ENCODE results near the gene SH3GL1. TPM values are rescaled to one million over a fixed set of nuclear protein-coding genes. Genes with fewer than 3 reads are reported as not detected.

SH3GL1 gene
- total RNA-seq, 1 experiment from 2014 or later = 40.7 TPM

DNA sequence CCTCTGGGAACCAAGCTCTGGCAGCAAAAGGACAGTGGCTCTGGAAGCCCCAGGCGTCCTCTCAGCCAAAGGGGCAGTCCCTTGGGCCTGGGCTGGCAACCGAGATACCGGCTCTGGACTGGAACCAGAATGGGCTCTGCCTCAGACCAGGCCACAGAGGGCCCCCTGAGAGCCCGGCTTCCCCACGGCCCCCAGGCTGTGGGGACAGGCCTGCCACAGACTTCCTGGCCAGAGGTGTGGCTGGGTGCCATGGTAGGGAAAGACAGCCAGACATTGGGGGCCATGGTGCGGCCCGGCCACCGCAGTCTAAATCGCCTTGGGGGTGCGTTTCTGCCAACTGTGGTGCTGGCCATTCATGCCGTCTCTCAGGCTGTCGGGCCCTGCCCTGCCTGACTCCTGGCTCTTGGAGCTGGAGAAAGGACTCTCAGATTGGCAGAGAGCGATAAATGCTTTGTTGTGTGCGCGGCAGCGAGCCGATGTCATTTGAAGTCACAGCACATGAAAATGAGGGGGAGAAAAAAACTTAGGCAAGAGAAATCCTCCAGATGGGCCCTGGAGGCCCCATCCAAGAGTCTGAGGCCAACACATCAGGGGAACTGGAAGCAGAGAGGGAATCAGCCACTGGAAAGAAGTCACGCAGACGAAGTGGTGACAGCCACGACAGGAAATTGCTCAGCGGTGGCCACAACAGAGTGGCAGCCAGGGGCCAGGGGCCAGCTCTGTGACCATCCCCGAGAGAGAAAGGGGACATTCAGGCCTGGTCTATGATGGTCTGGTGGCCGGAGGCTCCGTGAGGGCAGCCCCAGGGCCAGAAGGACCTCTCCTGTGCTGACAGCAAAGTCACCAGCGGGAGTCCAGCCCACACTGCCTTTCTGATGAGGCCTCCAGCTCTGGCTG lies 26.5 kb downstream of the SH3GL1 start:
- Mint-ChIP-seq H3K4me1 (ENCODE audit: low read depth, unreplicated experiment) (peaks cover 43% of the 10 kb centered on the region), H3K27ac (ENCODE audit: unreplicated experiment) (peak overlapping the region; percentile 86), H3K9me3 (ENCODE audit: low read depth, unreplicated experiment) (no peaks in the 10 kb centered on the region), H3K36me3 (ENCODE audit: insufficient read depth, unreplicated experiment) (peaks cover 15% of the 10 kb centered on the region), H3K27me3 (ENCODE audit: unreplicated experiment) (no peaks in the 10 kb centered on the region), H3K4me3 (ENCODE audit: low read depth, unreplicated experiment) (peak overlapping the region; percentile 42)
- intact Hi-C loops (cut with micrococcal nuclease; ENCODE audit: unreplicated experiment) = no loop called here
- no peak for DNase-seq
- CTCF ChIA-PET = interaction anchor here (1.2 to 2.6 kb wide), 3 partner anchors 21 to 107 kb away, joined by 3 to 8 read pairs (median 7); partner anchors contain the start of gene CHAF1A
- TF ChIP-seq CTCF (IDR thresholded peaks at IDR 0.05; ENCODE audit: unreplicated experiment) = no peak
- no TSS peak for BruUV-seq (replicated peaks)

GRCh38 chr19:4373013-4373367 lies 27.4 kb downstream of the SH3GL1 start:
- Mint-ChIP-seq H3K9me3 (ENCODE audit: low read depth, unreplicated experiment) (no peaks in the 10 kb centered on the region), H3K27me3 (ENCODE audit: unreplicated experiment) (no peaks in the 10 kb centered on the region), H3K27ac (ENCODE audit: unreplicated experiment) (no peak overlapping the region), H3K4me3 (ENCODE audit: low read depth, unreplicated experiment) (no peak overlapping the region), H3K4me1 (ENCODE audit: low read depth, unreplicated experiment) (peaks cover 39% of the 10 kb centered on the region), H3K36me3 (ENCODE audit: insufficient read depth, unreplicated experiment) (peaks cover 14% of the 10 kb centered on the region)
- BruUV-seq (replicated peaks) = no TSS peak
- no peak for TF ChIP-seq CTCF (IDR thresholded peaks at IDR 0.05; ENCODE audit: unreplicated experiment)
- CTCF ChIA-PET = no interaction called here
- no peak for DNase-seq
- intact Hi-C loops (cut with micrococcal nuclease; ENCODE audit: unreplicated experiment) = no loop called here

DNA sequence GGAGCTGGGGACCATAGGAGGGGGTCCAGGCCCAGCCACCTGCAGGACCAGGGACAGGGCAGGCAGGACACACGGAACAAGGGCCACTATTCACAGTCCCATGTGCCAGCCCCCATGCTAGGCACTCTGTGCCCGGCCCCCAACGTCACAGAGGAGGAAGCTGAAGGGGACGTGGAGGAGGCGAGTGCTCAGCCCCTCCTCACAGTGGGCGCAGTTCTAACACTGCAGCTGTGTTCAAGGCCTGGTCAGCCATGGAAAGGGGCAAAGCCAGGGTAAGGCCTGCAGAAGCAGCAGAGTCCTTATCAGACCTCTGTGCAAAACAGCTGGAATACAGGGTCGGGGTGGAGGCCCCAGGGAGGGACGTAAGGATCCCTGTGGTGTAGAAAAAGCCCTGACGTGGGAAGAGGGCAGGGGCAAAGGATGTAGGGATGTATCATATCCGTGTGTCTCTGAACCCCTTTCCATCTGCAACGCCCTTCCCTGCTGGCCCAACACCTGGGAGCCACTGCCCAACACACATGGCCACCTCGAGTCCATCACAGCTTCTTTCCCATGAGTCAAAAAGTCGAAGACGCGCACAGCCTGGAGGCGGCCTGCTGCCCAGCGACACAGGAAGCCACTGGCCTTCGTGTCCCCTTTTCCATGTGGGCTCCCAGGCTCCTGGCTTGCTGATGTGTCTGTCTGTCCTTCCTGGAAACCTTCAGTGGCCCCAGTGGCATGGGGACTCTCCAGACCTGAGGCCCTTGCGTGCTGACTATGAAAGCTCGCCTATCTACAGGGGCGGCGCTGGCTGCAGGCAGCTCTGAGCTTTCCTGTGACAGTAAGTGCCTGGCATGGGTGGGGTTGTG lies 28.0 kb downstream of the SH3GL1 start:
- CTCF ChIA-PET = no interaction called here
- TF ChIP-seq CTCF (IDR thresholded peaks at IDR 0.05; ENCODE audit: unreplicated experiment) = no peak
- no peak overlapping the region for H3K4me3 Mint-ChIP-seq (ENCODE audit: low read depth, unreplicated experiment)
- no peak for DNase-seq
- H3K9me3 Mint-ChIP-seq (ENCODE audit: low read depth, unreplicated experiment) = no peaks in the 10 kb centered on the region
- BruUV-seq (replicated peaks) = no TSS peak
- H3K4me1 Mint-ChIP-seq (ENCODE audit: low read depth, unreplicated experiment) = peaks cover 39% of the 10 kb centered on the region
- peaks cover 14% of the 10 kb centered on the region for H3K36me3 Mint-ChIP-seq (ENCODE audit: insufficient read depth, unreplicated experiment)
- no peak overlapping the region for H3K27ac Mint-ChIP-seq (ENCODE audit: unreplicated experiment)
- H3K27me3 Mint-ChIP-seq (ENCODE audit: unreplicated experiment) = no peaks in the 10 kb centered on the region
- intact Hi-C loops (cut with micrococcal nuclease; ENCODE audit: unreplicated experiment) = no loop called here

DNA sequence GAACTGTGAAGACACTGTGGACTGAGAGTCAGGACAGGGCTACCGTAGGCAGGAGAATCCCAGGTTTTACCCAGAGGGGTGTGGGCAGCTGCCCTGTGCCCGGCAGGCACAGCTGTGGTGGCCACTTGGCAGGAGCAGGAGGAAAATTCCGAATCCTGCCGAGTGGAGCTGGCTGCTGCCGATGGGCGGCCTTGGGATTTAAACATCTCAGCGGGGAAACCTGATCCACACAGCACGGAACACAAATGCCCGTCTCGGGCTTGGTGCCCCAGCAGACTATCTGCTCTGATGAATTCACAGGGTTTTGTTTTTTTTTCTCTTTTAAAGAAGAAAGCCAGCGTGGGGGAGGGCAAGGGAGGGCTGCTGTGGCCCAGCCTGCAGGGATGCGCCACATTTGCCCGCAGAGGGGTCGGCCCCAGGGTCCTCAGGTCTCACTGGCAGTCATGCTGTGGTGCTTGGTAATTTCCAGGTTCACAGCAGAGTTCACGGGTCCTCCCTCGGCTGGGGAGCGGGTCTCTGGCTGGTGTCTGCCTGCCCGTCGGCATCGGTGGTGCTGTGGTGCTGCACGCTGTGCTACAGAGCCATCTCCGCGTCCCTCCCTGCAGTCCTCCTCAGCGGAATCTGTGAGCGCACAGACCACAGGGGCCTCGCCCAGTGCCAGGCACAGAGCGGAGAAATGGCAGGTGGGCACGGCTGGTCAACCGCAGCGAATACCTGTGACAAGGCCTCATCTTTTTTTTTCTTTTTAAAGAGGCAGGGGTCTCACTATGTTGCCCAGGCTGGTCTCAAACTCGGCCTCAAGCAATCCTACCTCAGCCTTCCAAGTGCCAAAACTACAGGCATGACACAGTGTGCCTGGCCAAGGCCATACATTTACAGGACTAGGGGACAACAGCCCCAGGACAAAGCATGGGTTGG lies 28.8 kb downstream of the SH3GL1 start:
- BruUV-seq (replicated peaks) = no TSS peak
- intact Hi-C loops (cut with micrococcal nuclease; ENCODE audit: unreplicated experiment) = no loop called here

More for the DNA sequence above, 28.8 kb downstream of the SH3GL1 start:
- Mint-ChIP-seq H3K27me3 (ENCODE audit: unreplicated experiment) (no peaks in the 10 kb centered on the region), H3K27ac (ENCODE audit: unreplicated experiment) (no peak overlapping the region), H3K4me3 (ENCODE audit: low read depth, unreplicated experiment) (no peak overlapping the region), H3K4me1 (ENCODE audit: low read depth, unreplicated experiment) (peaks cover 32% of the 10 kb centered on the region), H3K36me3 (ENCODE audit: insufficient read depth, unreplicated experiment) (peaks cover 19% of the 10 kb centered on the region), H3K9me3 (ENCODE audit: low read depth, unreplicated experiment) (no peaks in the 10 kb centered on the region)
- no peak for TF ChIP-seq CTCF (IDR thresholded peaks at IDR 0.05; ENCODE audit: unreplicated experiment)
- CTCF ChIA-PET = no interaction called here
- DNase-seq = no peak
